ENCODE results near the gene TULP1.
A peak's percentile ranks its signal among the peaks of the same experiment; 100 is the strongest.

Gene TULP1

GRCh38 chr6:35499372-35499771 lies 13.3 kb downstream of the TULP1 start:
- Histone ChIP-seq H3K9me3 (ENCODE audit: control insufficient read depth in 2 of 2, low read length in 2 of 2) (no peaks in the 10 kb centered on the region), H3K9ac (ENCODE audit: low read depth in 1 of 2, low read length in 2 of 2) (no peak overlapping the region), H3K27me3 (ENCODE audit: control insufficient read depth in 2 of 2, insufficient read depth in 2 of 2, low read length in 2 of 2) (peaks cover 7 to 8% of the 10 kb centered on the region in 2 donors), H3K27ac (ENCODE audit: low read depth in 2 of 2, low read length in 2 of 2) (no peak overlapping the region), H3K36me3 (ENCODE audit: control insufficient read depth in 2 of 2, insufficient read depth in 2 of 2, low read length in 2 of 2) (no peaks in the 10 kb centered on the region), H3K4me1 (ENCODE audit: control insufficient read depth in 2 of 2, insufficient read depth in 2 of 2, low read length in 2 of 2) (peaks cover 14 to 23% of the 10 kb centered on the region in 2 donors), H3K4me3 (ENCODE audit: low read length in 2 of 2) (no peak overlapping the region)

- Histone ChIP-seq H3K27me3 (ENCODE audit: control insufficient read depth in 2 of 2, insufficient read depth in 2 of 2, low read length in 2 of 2) (peaks cover 7 to 8% of the 10 kb centered on the region in 2 donors), H3K36me3 (ENCODE audit: control insufficient read depth in 2 of 2, insufficient read depth in 2 of 2, low read length in 2 of 2) (peaks cover 0 to 2% of the 10 kb centered on the region in 2 donors), H3K9ac (ENCODE audit: low read depth in 1 of 2, low read length in 2 of 2) (peak overlapping the region in 1 of 2 donors; percentile 80), H3K27ac (ENCODE audit: low read depth in 2 of 2, low read length in 2 of 2) (peak overlapping the region; percentile 48 to 83), H3K4me3 (ENCODE audit: low read length in 2 of 2) (peak overlapping the region; percentile 64 to 65), H3K9me3 (ENCODE audit: control insufficient read depth in 2 of 2, low read length in 2 of 2) (no peaks in the 10 kb centered on the region), H3K4me1 (ENCODE audit: control insufficient read depth in 2 of 2, insufficient read depth in 2 of 2, low read length in 2 of 2) (peaks cover 22 to 31% of the 10 kb centered on the region in 2 donors)
Measured at GRCh38 chr6:35498422-35499067, 14.2 kb downstream of the TULP1 start.

DNA sequence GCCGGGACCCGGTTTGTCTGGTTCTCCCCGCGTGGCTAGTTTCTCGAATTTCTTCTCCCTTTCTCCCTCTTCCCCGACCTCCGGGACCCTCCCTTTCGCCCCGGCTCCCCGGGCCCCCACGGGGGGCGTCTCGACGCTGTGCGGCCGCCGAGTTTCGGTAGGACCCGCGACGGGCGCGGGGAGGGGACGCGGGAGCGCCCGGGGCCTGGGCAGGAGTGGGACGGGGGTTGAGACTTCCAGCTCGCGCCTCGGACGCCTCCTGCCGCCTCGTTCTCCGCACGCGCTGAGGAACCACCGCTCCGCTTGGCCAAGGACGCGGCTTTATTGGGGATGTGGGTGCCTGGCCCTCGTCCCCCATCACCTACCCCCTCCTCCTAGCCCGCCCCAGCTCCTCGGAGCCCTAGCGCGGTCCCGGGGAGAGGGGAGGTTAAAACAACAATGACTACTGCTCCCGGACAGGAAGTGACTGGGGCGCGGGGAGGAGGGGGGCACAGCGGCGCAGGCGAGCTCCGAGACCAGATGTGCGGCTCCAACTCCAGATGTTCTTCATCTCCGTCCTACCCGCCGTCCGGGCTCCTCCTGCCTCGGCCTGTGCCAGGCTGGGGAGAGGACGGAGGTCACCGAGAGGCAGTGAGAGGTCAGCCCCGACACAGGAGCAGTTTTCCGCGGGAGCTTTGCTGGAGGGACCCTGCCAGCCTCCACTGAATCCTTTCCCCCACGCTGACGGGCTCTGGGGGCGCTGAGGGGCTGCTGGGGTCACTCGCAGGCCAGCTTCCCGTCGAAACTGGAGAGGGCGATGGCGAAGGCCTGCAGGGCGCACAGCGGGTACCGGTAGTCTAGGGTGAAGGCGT lies 14.9 kb downstream of the TULP1 start:
- Histone ChIP-seq H3K4me1 (ENCODE audit: control insufficient read depth in 2 of 2, insufficient read depth in 2 of 2, low read length in 2 of 2) (peaks cover 25 to 39% of the 10 kb centered on the region in 2 donors), H3K27me3 (ENCODE audit: control insufficient read depth in 2 of 2, insufficient read depth in 2 of 2, low read length in 2 of 2) (peaks cover 7 to 8% of the 10 kb centered on the region in 2 donors), H3K36me3 (ENCODE audit: control insufficient read depth in 2 of 2, insufficient read depth in 2 of 2, low read length in 2 of 2) (peaks cover 0 to 4% of the 10 kb centered on the region in 2 donors), H3K4me3 (ENCODE audit: low read length in 2 of 2) (peak overlapping the region; percentile 64 to 65), H3K9ac (ENCODE audit: low read depth in 1 of 2, low read length in 2 of 2) (peak overlapping the region; percentile 68 to 80), H3K9me3 (ENCODE audit: control insufficient read depth in 2 of 2, low read length in 2 of 2) (no peaks in the 10 kb centered on the region), H3K27ac (ENCODE audit: low read depth in 2 of 2, low read length in 2 of 2) (peak overlapping the region; percentile 80 to 83)

GRCh38 chr6:35496841-35497570 lies 15.7 kb downstream of the TULP1 start, which contains the start of gene TEAD3:
TEAD3 (minus strand) TSS chr6:35497079.
- H3K27me3 ChIP-seq (ENCODE audit: control insufficient read depth in 2 of 2, insufficient read depth in 2 of 2, low read length in 2 of 2) = peaks cover 7 to 8% of the 10 kb centered on the region in 2 donors
- H3K36me3 ChIP-seq (ENCODE audit: control insufficient read depth in 2 of 2, insufficient read depth in 2 of 2, low read length in 2 of 2) = peaks cover 0 to 4% of the 10 kb centered on the region in 2 donors
- H3K9ac ChIP-seq (ENCODE audit: low read depth in 1 of 2, low read length in 2 of 2) = peak within 1 kb of the TSS; percentile 72 to 84
- H3K4me3 ChIP-seq (ENCODE audit: low read length in 2 of 2) = peak within 1 kb of the TSS; percentile 64 to 77
- peak within 1 kb of the TSS; percentile 85 to 87 for H3K27ac ChIP-seq (ENCODE audit: low read depth in 2 of 2, low read length in 2 of 2)
- peaks cover 26 to 42% of the 10 kb centered on the region in 2 donors for H3K4me1 ChIP-seq (ENCODE audit: control insufficient read depth in 2 of 2, insufficient read depth in 2 of 2, low read length in 2 of 2)
- H3K9me3 ChIP-seq (ENCODE audit: control insufficient read depth in 2 of 2, low read length in 2 of 2) = no peaks in the 10 kb centered on the region

DNA sequence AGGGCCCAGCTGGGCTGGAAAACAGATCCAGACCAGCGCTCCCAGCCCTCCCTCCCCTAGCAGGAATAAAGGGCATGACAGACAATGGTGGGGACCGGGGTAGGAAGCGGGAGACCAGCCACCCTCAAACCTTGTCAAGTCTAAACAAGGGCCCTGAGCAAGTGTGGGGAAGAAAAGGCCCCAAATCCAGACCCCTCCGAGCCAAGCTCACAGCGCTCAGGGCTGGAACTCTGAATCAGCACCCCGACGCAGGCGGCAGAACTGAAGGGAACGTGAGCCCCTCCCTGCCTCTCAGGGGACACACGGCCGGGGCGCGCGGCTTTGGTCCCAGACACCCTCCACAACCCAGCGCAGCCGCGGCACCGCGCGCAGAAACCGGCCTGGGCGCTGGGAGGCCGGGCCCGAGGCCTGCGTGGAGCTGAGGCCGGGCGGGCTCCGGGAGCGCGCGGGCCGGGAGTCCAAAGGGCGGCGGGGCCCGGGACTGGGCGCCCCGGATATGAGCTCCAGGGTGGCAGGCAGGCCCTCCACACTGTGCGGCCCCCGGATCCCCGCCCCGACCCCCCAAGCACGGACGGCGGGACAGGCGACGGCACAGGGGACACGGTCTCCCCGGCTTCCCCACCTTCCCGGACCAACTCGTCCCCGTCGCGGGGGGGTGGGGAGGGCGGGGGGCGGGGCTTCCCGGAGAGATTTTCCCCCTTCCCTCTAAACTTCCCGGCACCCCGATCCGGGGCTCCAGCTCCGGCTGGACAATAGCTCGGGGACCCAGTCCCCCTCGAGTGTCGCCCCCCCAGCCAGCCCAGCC lies 16.5 kb downstream of the TULP1 start:
- Histone ChIP-seq H3K9me3 (ENCODE audit: control insufficient read depth in 2 of 2, low read length in 2 of 2) (no peaks in the 10 kb centered on the region), H3K4me1 (ENCODE audit: control insufficient read depth in 2 of 2, insufficient read depth in 2 of 2, low read length in 2 of 2) (peaks cover 33 to 49% of the 10 kb centered on the region in 2 donors), H3K27ac (ENCODE audit: low read depth in 2 of 2, low read length in 2 of 2) (peak overlapping the region; percentile 85 to 87), H3K27me3 (ENCODE audit: control insufficient read depth in 2 of 2, insufficient read depth in 2 of 2, low read length in 2 of 2) (peaks cover 3 to 7% of the 10 kb centered on the region in 2 donors), H3K36me3 (ENCODE audit: control insufficient read depth in 2 of 2, insufficient read depth in 2 of 2, low read length in 2 of 2) (peaks cover 0 to 4% of the 10 kb centered on the region in 2 donors), H3K9ac (ENCODE audit: low read depth in 1 of 2, low read length in 2 of 2) (peak overlapping the region; percentile 72 to 84), H3K4me3 (ENCODE audit: low read length in 2 of 2) (peak overlapping the region; percentile 64 to 77)

DNA sequence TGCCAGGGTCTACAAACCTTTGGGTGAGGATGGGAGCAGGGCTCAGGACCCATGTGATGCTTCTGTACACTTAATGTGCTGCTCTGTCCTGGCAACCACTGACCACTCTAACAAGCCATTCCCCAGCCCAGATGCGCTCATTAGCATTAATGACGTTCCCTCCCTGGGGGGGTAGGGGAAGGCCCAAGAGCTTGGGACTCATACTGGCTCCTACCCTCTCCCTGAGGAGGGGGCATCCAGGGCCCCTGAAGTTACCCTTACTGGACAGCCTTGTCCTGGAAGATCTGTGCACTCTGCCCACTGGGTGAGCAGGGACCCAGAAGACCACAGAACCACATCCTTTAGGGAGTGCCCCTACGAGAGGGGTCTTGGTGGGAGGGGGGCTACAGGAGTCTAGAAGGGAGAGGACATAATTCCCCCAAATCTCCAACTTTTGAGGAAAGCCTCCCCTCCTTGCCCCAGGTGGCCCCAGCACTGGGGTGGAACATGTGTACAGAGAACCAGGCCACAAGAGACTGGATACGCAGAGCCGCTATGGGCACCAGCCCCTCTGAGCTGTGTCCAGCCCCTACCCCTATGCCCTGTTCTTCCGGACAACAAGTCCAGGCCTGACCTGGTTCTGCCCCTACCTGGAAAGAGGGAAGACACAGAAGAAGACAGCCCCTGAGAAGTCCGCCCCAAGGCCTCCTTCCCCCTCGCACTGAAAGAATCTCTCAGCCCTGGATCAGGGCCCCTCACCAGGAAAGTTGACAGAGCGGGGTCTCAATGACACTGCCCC lies 17.2 kb downstream of the TULP1 start:
- Histone ChIP-seq H3K27ac (ENCODE audit: low read depth in 2 of 2, low read length in 2 of 2) (peak overlapping the region; percentile 85 to 87), H3K4me3 (ENCODE audit: low read length in 2 of 2) (peak overlapping the region; percentile 64 to 77), H3K9ac (ENCODE audit: low read depth in 1 of 2, low read length in 2 of 2) (peak overlapping the region; percentile 72 to 84), H3K9me3 (ENCODE audit: control insufficient read depth in 2 of 2, low read length in 2 of 2) (no peaks in the 10 kb centered on the region), H3K4me1 (ENCODE audit: control insufficient read depth in 2 of 2, insufficient read depth in 2 of 2, low read length in 2 of 2) (peaks cover 36 to 50% of the 10 kb centered on the region in 2 donors), H3K27me3 (ENCODE audit: control insufficient read depth in 2 of 2, insufficient read depth in 2 of 2, low read length in 2 of 2) (peaks cover 3 to 7% of the 10 kb centered on the region in 2 donors), H3K36me3 (ENCODE audit: control insufficient read depth in 2 of 2, insufficient read depth in 2 of 2, low read length in 2 of 2) (peaks cover 0 to 4% of the 10 kb centered on the region in 2 donors)

GRCh38 chr6:35494161-35494563 lies 18.5 kb downstream of the TULP1 start:
- peak overlapping the region; percentile 25 to 52 for H3K27ac ChIP-seq (ENCODE audit: low read depth in 2 of 2, low read length in 2 of 2)
- no peaks in the 10 kb centered on the region for H3K9me3 ChIP-seq (ENCODE audit: control insufficient read depth in 2 of 2, low read length in 2 of 2)
- H3K36me3 ChIP-seq (ENCODE audit: control insufficient read depth in 2 of 2, insufficient read depth in 2 of 2, low read length in 2 of 2) = peaks cover 0 to 4% of the 10 kb centered on the region in 2 donors
- peak overlapping the region in 1 of 2 donors; percentile 21 for H3K9ac ChIP-seq (ENCODE audit: low read depth in 1 of 2, low read length in 2 of 2)
- H3K4me3 ChIP-seq (ENCODE audit: low read length in 2 of 2) = peak overlapping the region in 1 of 2 donors; percentile 20
- H3K4me1 ChIP-seq (ENCODE audit: control insufficient read depth in 2 of 2, insufficient read depth in 2 of 2, low read length in 2 of 2) = peaks cover 38 to 50% of the 10 kb centered on the region in 2 donors
- peaks cover 3 to 5% of the 10 kb centered on the region in 2 donors for H3K27me3 ChIP-seq (ENCODE audit: control insufficient read depth in 2 of 2, insufficient read depth in 2 of 2, low read length in 2 of 2)

GRCh38 chr6:35493307-35493983 lies 19.3 kb downstream of the TULP1 start:
- Histone ChIP-seq H3K27ac (ENCODE audit: low read depth in 2 of 2, low read length in 2 of 2) (peak overlapping the region; percentile 25 to 52), H3K36me3 (ENCODE audit: control insufficient read depth in 2 of 2, insufficient read depth in 2 of 2, low read length in 2 of 2) (peaks cover 0 to 4% of the 10 kb centered on the region in 2 donors), H3K4me3 (ENCODE audit: low read length in 2 of 2) (peak overlapping the region in 1 of 2 donors; percentile 18), H3K27me3 (ENCODE audit: control insufficient read depth in 2 of 2, insufficient read depth in 2 of 2, low read length in 2 of 2) (no peaks in the 10 kb centered on the region), H3K9ac (ENCODE audit: low read depth in 1 of 2, low read length in 2 of 2) (peak overlapping the region; percentile 22 to 34), H3K4me1 (ENCODE audit: control insufficient read depth in 2 of 2, insufficient read depth in 2 of 2, low read length in 2 of 2) (peaks cover 39 to 51% of the 10 kb centered on the region in 2 donors), H3K9me3 (ENCODE audit: control insufficient read depth in 2 of 2, low read length in 2 of 2) (no peaks in the 10 kb centered on the region)
